DND-41 (cell line): ENCODE measurements around the gene MESP2.

Experiments
- ATAC-seq: fragments of 200-7000 bp; cut with Tn5 transposase; 3 replicates; pipeline ENCODE4 v1.9.1; 2021; ENCODE audit warnings: low read depth; ENCODE audit not compliant: insufficient read depth
- DNase-seq: peaks from one replicate; pipeline ENCODE4 v3.0.0-alpha.2; 2020
- H2AFZ ChIP-seq: 2 replicates; pipeline ENCODE4 v1.6.0; 2012; ENCODE audit warnings: low read depth, low read length
- H3K27ac ChIP-seq: 2 replicates; pipeline ENCODE4 v1.5.1; 2012; ENCODE audit warnings: low read length, inconsistent platforms
- H3K27me3 ChIP-seq: fragments of 200-600 bp; sonication (generic); 2 replicates; pipeline ENCODE4 v1.6.0; 2012; ENCODE audit warnings: low read length, mild to moderate bottlenecking, inconsistent platforms; ENCODE audit not compliant: insufficient read depth, poor library complexity
- H3K36me3 ChIP-seq: 2 replicates; pipeline ENCODE4 v1.5.1; 2012; ENCODE audit warnings: low read length, inconsistent platforms; ENCODE audit not compliant: insufficient read depth
- H3K4me1 ChIP-seq: 2 replicates; pipeline ENCODE4 v1.5.1; 2012; ENCODE audit warnings: mild to moderate bottlenecking, low read length; ENCODE audit not compliant: insufficient read depth
- H3K4me2 ChIP-seq: 2 replicates; pipeline ENCODE4 v1.6.0; 2012; ENCODE audit warnings: mild to moderate bottlenecking, moderate library complexity, low read length, inconsistent platforms; ENCODE audit not compliant: insufficient read depth
- H3K4me3 ChIP-seq, 2 experiments: fragments of 200-600 bp in 1 of 2; shearing (Covaris generic) in 1 of 2; 2 replicates each; pipeline ENCODE4 v1.5.1; 2012 to 2016; ENCODE audit warnings: inconsistent platforms in 2 of 2, low read length in 2 of 2, mild to moderate bottlenecking in 2 of 2, low read depth in 1 of 2, moderate library complexity in 1 of 2
- H3K79me2 ChIP-seq: 2 replicates; pipeline ENCODE4 v1.6.0; 2012; ENCODE audit warnings: low read length, inconsistent platforms; ENCODE audit not compliant: insufficient read depth
- H3K9ac ChIP-seq: 2 replicates; pipeline ENCODE4 v1.6.0; 2012; ENCODE audit warnings: low read depth, mild to moderate bottlenecking, inconsistent platforms, low read length, moderate library complexity
- H3K9me3 ChIP-seq: 2 replicates; pipeline ENCODE4 v1.5.1; 2012; ENCODE audit warnings: low read length, moderate library complexity, mild to moderate bottlenecking, inconsistent platforms; ENCODE audit not compliant: insufficient read depth, severe bottlenecking
- H4K20me1 ChIP-seq: 2 replicates; pipeline ENCODE4 v1.6.0; 2012; ENCODE audit warnings: low read length; ENCODE audit not compliant: insufficient read depth
- EZH2 ChIP-seq: IDR thresholded peaks from 3 replicates; pipeline ENCODE4 v1.6.1; 2012; ENCODE audit warnings: borderline replicate concordance, low read depth, mild to moderate bottlenecking, moderate library complexity, low read length, inconsistent platforms; ENCODE audit not compliant: severe bottlenecking
- TF ChIP-seq, protein P1 (sequence below): IDR thresholded peaks from 2 replicates; pipeline ENCODE4 v1.5.1; 2012; ENCODE audit warnings: borderline replicate concordance, low read length, moderate library complexity, mild to moderate bottlenecking; ENCODE audit not compliant: poor library complexity, severe bottlenecking; ENCODE audit errors: extremely low read depth

Gene MESP2

GRCh38 chr15:89777073-89777751, 1.1 kb downstream of the MESP2 start:
- no peaks in the 10 kb centered on the region for H3K36me3 ChIP-seq
- TF ChIP-seq EZH2 = no peak
- TF ChIP-seq, protein P1, sequence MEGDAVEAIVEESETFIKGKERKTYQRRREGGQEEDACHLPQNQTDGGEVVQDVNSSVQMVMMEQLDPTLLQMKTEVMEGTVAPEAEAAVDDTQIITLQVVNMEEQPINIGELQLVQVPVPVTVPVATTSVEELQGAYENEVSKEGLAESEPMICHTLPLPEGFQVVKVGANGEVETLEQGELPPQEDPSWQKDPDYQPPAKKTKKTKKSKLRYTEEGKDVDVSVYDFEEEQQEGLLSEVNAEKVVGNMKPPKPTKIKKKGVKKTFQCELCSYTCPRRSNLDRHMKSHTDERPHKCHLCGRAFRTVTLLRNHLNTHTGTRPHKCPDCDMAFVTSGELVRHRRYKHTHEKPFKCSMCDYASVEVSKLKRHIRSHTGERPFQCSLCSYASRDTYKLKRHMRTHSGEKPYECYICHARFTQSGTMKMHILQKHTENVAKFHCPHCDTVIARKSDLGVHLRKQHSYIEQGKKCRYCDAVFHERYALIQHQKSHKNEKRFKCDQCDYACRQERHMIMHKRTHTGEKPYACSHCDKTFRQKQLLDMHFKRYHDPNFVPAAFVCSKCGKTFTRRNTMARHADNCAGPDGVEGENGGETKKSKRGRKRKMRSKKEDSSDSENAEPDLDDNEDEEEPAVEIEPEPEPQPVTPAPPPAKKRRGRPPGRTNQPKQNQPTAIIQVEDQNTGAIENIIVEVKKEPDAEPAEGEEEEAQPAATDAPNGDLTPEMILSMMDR = no peak
- no peak overlapping the region for H3K9ac ChIP-seq
- DNase-seq (no peak), ATAC-seq (no peak)
- no peaks in the 10 kb centered on the region for H3K27me3 ChIP-seq
- H2AFZ ChIP-seq = no peak overlapping the region
- no peaks in the 10 kb centered on the region for H3K9me3 ChIP-seq
- no peak overlapping the region for H3K4me3 ChIP-seq
- H3K27ac ChIP-seq = no peak overlapping the region
- H4K20me1 ChIP-seq = no peaks in the 10 kb centered on the region
- H3K79me2 ChIP-seq = no peaks in the 10 kb centered on the region
- H3K4me1 ChIP-seq = no peaks in the 10 kb centered on the region
- no peak overlapping the region for H3K4me2 ChIP-seq

GRCh38 chr15:89777782-89778380, 1.7 kb downstream of the MESP2 start:
- H3K9me3 ChIP-seq = no peaks in the 10 kb centered on the region
- H3K4me1 ChIP-seq = no peaks in the 10 kb centered on the region
- H3K27me3 ChIP-seq = no peaks in the 10 kb centered on the region
- no peak overlapping the region for H3K27ac ChIP-seq
- H3K9ac ChIP-seq = no peak overlapping the region
- H3K4me2 ChIP-seq = no peak overlapping the region
- H3K79me2 ChIP-seq = no peaks in the 10 kb centered on the region
- no peak overlapping the region for H2AFZ ChIP-seq
- no peaks in the 10 kb centered on the region for H3K36me3 ChIP-seq
- H4K20me1 ChIP-seq = no peaks in the 10 kb centered on the region
- DNase-seq (no peak), ATAC-seq (no peak)
- H3K4me3 ChIP-seq = no peak overlapping the region
- TF ChIP-seq EZH2 = no peak
- TF ChIP-seq, protein P1 = no peak

DNA sequence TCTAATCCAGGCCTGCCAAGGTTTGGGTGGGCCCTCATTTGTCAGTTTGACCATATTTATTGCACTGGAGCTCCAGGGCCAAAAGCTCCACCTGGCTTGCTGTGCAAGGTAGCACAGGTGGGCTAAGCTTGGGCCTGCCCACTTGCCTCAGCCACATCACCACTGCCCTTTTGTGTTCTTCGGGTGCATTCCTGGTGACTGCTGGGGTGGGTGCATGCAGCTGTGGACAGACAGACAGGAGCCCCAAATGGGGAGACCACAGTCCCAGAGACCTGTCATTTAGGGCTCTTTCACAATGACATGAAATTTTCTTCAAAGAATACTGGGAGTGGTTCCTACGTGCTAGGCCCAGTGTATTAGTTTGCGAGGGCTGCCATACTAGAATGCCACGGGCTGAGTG, 2.7 kb downstream of the MESP2 start:
- Histone ChIP-seq H3K9ac (no peak overlapping the region), H3K79me2 (no peaks in the 10 kb centered on the region), H3K27ac (no peak overlapping the region), H3K27me3 (no peaks in the 10 kb centered on the region), H3K36me3 (no peaks in the 10 kb centered on the region), H3K4me2 (no peak overlapping the region), H3K4me3 (no peak overlapping the region), H2AFZ (no peak overlapping the region), H4K20me1 (no peaks in the 10 kb centered on the region), H3K9me3 (no peaks in the 10 kb centered on the region), H3K4me1 (no peaks in the 10 kb centered on the region)
- TF ChIP-seq, protein P1 = no peak
- TF ChIP-seq EZH2 = no peak
- ATAC-seq (no peak), DNase-seq (no peak)
